Bladder microvascular endothelial cell (primary cell): ENCODE data around the gene LRRC75A. TPM values are rescaled to one million over a fixed set of nuclear protein-coding genes. Genes with fewer than 3 reads are reported as not detected.

Source experiments
- total RNA-seq: library from RNA; depleted of rRNA; stranded (reverse); fragments of >200 nt; gene quantifications from 2 replicates; pipeline ENCODE4 v1.2.3, GENCODE V29; 2014

Gene LRRC75A
- 0.81 and 4.5 TPM in 2 replicates for total RNA-seq

DNA sequence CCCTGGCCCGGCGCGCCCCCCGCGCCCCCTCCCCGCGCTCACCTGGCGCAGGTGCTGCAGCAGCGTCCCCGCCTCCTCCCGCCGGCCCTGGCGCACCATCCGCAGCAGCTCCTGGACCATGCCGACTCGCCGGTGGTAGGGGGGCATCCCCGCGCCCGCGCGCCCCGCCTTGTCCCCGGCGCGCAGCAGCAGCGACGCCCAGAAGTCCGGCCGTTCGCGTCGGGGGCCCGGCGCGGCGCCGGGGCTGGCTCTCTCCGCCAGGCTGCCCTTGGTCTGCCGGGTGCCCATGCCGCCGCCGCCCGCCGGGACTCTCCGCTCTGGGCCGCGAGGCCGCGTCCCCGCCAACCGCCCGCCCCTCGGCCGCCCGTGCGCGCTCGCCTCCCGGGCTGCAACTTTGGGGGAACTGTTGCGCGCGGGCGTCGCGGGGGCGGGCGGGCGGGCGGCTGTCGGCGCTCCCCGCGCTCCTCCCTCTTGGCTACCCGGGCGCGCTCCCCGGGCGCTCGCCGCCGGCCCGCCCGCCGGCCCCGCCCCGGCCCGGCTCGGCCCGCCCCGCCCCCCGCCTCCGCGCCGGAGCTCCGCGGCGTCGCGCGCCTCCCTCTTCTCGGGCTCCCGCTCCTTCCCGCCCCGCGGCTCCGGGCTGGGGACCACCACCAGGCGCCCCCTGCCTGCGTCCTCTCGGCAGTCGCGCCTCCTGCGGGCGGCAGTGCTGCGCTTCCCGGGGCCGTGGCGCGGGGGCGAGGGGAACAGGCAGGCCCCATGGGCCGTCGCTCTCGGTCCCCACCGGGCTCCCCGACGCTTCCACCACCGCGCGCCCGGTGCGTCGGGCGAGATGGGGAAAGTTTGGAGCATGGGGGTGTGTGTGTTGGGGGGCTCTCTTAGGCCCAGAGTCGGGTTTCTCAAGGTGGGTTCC, at the start of gene LRRC75A:
LRRC75A (minus strand) TSS at position 491 of the 910 bp plus-strand sequence; CDS start at position 288, 203 bp downstream.

DNA sequence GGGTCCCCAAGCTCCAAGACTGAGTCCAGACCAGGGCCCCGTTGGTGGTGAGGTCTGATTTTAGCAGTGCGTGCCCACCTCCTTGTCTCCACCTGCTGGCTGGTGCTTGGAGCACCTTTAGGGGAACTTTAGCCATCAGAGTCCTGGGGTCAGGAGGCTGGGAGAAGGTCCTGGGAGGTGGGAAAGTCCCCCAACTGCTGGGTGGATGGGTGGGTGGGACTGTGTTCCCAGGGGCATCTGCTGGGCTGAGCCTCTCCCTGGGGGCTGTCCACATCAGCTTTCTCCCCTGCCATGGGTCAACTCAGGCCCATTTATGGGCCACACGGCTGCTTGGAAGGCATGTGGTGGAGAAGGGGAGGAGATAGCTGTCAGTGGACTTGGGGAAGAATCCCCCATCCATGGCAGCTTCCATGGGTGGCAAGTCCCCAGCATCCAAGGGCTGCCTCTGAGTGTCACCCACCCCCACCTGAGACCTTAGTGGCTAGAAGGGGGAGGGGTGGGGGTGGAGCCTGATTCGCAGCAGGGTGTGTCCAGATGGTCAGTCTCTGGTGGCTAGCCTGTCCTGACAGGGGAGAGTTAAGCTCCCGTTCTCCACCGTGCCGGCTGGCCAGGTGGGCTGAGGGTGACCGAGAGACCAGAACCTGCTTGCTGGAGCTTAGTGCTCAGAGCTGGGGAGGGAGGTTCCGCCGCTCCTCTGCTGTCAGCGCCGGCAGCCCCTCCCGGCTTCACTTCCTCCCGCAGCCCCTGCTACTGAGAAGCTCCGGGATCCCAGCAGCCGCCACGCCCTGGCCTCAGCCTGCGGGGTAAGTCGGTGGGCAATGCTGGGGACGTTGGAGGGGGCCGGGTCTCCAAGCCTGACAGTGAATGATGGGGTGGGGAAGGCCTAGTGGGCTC, 76.7 kb downstream of the LRRC75A start, which contains the start of gene TRPV2:
TRPV2 (plus strand) TSS at position 541 of the 894 bp plus-strand sequence. CDS start 2,098 bp downstream, outside the sequence.

Other genes with a start within 250 kb of the LRRC75A start
- 7.1 and 12.3 TPM in 2 replicates for gene CENPV, start 138.7 kb downstream of the LRRC75A start, total RNA-seq
- 2,148 and 2,433 TPM in 2 replicates for gene UBB, start 111.1 kb downstream of the LRRC75A start, total RNA-seq
- 15.2 and 30.8 TPM in 2 replicates for gene TRPV2, start 76.6 kb downstream of the LRRC75A start, total RNA-seq
- gene ZNF287, start 77.0 kb upstream of the LRRC75A start, total RNA-seq: 1.3 and 3.1 TPM in 2 replicates
- 3.4 and 5.0 TPM in 2 replicates for gene ZNF624, start 161.7 kb upstream of the LRRC75A start, total RNA-seq
- 0.16 and 6.1 TPM in 2 replicates for gene CCDC144A, start 198.0 kb upstream of the LRRC75A start, total RNA-seq